ENCODE results near the gene SNCAIP. TPM values are rescaled to one million over a fixed set of nuclear protein-coding genes. Genes with fewer than 3 reads are reported as not detected.

The SNCAIP gene
- total RNA-seq, 4 donors from 2014 or later = 0.57 to 12.4 (median 1.7) TPM

DNA sequence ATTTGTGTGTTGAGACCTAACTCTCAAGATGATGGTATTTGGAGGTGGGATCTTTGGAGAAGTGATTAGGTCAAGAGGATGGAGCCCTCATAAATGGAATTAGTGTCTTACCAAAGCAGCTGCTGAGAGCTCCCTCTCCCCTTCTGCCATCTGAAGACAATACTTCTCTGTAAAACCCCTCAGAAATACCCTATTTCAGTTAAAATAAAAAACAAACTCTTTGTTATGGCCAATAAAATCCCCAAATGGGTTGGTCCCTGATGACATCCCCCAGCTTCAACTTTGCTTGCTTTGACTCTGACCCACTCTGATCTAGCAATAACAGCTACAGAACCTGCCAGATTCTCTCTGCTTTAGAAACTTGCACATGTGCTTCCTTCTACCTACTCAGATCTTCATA lies 100.9 kb downstream of the SNCAIP start:
- no peak for TF ChIP-seq POLR2A (IDR thresholded peaks at IDR 0.05)
- TF ChIP-seq, protein P1, sequence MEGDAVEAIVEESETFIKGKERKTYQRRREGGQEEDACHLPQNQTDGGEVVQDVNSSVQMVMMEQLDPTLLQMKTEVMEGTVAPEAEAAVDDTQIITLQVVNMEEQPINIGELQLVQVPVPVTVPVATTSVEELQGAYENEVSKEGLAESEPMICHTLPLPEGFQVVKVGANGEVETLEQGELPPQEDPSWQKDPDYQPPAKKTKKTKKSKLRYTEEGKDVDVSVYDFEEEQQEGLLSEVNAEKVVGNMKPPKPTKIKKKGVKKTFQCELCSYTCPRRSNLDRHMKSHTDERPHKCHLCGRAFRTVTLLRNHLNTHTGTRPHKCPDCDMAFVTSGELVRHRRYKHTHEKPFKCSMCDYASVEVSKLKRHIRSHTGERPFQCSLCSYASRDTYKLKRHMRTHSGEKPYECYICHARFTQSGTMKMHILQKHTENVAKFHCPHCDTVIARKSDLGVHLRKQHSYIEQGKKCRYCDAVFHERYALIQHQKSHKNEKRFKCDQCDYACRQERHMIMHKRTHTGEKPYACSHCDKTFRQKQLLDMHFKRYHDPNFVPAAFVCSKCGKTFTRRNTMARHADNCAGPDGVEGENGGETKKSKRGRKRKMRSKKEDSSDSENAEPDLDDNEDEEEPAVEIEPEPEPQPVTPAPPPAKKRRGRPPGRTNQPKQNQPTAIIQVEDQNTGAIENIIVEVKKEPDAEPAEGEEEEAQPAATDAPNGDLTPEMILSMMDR (IDR thresholded peaks at IDR 0.05) = no peak
- Histone ChIP-seq H3K9me3 (no peaks in the 10 kb centered on the region), H3K4me3 (no peak overlapping the region), H3K36me3 (no peaks in the 10 kb centered on the region), H3K27me3 (no peaks in the 10 kb centered on the region), H3K4me1 (no peaks in the 10 kb centered on the region), H3K27ac (no peak overlapping the region)
- no peak for DNase-seq

DNA sequence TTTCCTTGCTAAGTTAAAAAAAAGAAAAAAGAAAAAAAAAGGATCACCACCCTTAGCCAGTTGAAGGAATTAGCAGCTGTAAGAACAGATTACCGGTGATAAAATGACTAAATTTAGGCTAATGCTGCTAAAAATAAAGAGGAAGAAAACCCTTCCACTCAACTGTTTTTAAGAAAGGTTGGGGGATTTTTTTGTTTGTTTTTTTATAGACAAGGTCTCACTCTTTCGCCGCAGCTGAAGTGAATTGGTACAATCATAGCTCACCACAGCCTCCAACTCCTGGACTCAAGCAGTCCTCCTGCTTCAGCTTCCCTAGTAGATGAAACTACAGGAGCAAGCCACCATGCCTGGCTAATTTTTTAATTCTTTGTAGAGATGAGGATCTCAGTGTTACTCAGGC lies 101.7 kb downstream of the SNCAIP start:
- no peaks in the 10 kb centered on the region for H3K4me1 ChIP-seq
- no peaks in the 10 kb centered on the region for H3K27me3 ChIP-seq
- no peaks in the 10 kb centered on the region for H3K36me3 ChIP-seq
- no peak for DNase-seq
- no peaks in the 10 kb centered on the region for H3K9me3 ChIP-seq
- TF ChIP-seq, protein P1 (IDR thresholded peaks at IDR 0.05) = no peak
- TF ChIP-seq POLR2A (IDR thresholded peaks at IDR 0.05) = no peak
- H3K27ac ChIP-seq = no peak overlapping the region
- no peak overlapping the region for H3K4me3 ChIP-seq

DNA sequence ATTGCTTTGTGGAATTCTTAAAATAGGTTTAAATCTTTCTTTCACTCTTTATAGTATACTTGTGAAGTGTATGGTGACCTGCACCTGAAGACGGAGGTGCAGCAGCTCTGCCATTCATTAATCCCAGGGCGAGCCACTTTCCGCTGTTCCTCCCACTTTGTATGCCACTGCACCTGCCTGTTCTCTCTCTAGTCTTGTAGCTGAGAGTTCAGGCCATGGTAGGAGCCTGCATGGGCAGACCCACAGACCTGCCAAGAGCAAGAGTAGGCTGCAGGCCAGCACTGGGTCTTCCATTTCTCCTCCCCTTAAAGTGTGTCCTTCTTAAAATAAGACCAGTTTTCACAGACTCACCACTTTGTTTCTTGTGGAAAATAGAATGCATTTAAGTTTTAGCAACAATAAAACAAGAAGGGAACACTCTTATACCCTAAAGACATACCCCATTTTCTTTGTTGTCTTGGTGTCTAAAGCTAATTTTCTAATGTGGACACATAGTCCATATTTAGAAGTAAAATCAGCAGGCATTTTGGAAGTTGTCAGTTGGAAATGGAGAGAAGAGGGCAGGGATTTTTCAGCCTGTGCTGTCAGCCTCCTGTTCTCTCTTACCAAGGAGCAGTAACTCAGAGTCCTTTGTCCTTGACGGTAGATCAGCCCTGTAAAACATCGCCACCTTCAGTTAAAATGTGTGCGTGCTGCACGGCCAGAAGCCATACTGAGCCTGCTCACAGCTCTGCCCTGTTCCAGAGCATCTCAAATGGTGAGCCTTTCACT lies 103.2 kb downstream of the SNCAIP start:
- Histone ChIP-seq H3K36me3 (no peaks in the 10 kb centered on the region), H3K27ac (no peak overlapping the region), H3K27me3 (no peaks in the 10 kb centered on the region), H3K9me3 (no peaks in the 10 kb centered on the region), H3K4me1 (no peaks in the 10 kb centered on the region), H3K4me3 (no peak overlapping the region)
- TF ChIP-seq POLR2A (IDR thresholded peaks at IDR 0.05) = no peak
- TF ChIP-seq, protein P1 (IDR thresholded peaks at IDR 0.05) = peak in 4 of 6 experiments; percentile 33 to 60 (median 57)
- DNase-seq = peak in 2 of 3 donors; percentile 50 to 68

DNA sequence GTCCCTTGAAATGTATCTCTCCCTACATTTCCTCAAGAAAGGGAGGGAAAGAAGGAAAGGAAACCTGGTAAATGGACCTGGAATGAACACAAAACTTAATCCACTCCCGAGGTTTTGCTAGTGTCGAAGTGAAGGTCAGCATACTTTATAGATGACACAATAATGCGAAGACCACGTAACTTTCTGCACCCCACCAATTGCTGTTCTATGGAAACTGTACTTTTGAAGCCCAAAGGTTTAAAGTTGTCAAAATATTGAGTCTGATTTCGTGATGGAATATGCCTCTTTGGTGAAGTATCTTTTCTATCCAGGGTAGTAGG lies 103.7 kb downstream of the SNCAIP start:
- DNase-seq = no peak
- H3K4me3 ChIP-seq = no peak overlapping the region
- TF ChIP-seq, protein P1 (IDR thresholded peaks at IDR 0.05) = no peak
- H3K36me3 ChIP-seq = no peaks in the 10 kb centered on the region
- H3K27ac ChIP-seq = no peak overlapping the region
- H3K27me3 ChIP-seq = no peaks in the 10 kb centered on the region
- no peaks in the 10 kb centered on the region for H3K4me1 ChIP-seq
- H3K9me3 ChIP-seq = no peaks in the 10 kb centered on the region

DNA sequence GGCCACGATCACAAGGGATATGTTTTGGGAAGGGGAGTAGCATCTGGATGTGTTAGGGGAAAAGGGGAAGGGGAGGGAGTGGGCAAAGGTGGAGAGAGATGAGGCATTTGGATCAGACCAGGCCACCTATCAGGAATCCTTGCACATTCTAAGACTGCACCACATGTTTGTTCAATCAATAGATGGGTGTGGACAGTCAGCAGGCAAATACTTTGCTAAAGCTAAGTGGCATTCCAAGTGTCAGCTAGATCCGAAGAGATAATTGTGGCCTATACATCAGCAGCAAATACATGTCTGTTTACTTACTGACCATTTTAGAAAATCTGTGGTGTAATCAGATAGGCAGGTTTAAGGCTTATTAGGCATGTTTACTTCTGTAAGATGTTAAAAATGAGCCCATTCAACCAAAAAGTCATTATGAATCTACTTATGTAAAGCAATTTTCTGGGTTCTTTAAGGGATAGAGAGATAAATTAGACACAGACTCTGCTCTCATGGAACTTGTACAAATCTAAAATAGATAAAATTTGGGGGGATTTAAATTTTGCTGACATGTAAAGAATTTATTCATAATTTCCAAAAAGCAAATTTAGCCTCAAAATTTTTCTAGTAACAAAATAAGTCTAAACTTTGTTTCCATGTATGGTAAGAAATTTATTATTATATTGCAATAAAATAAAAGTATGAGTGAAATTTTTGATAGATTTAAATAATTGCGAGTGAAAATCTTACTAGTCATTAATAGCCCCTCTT lies 107.3 kb downstream of the SNCAIP start:
- H3K9me3 ChIP-seq = no peaks in the 10 kb centered on the region
- no peak overlapping the region for H3K27ac ChIP-seq
- TF ChIP-seq, protein P1 (IDR thresholded peaks at IDR 0.05) = no peak
- TF ChIP-seq POLR2A (IDR thresholded peaks at IDR 0.05) = no peak
- no peaks in the 10 kb centered on the region for H3K27me3 ChIP-seq
- H3K36me3 ChIP-seq = no peaks in the 10 kb centered on the region
- H3K4me3 ChIP-seq = no peak overlapping the region
- DNase-seq = no peak
- H3K4me1 ChIP-seq = no peaks in the 10 kb centered on the region
